ENCODE measurements around the gene ARHGDIB.

The ARHGDIB gene

DNA sequence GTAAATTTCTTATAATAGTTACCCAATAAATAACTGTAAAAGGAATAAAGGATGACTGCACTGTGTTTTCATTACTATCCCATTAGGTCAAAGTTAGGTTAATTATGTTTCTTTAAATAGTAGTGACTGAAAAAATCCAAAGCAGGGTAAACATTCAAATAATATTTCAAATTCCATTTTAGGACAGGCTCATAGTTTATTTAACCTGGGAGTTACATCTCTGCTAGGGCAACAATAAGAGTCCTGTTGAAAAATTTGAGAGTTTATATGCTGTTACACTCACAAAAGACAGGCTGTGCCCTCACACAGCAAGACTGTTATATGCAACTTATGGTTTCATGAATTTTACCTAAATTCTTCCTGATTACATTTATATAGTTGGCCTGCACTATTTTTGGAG is 31.1 kb downstream of the ARHGDIB start:
- DNase-seq = peak; percentile 69

DNA sequence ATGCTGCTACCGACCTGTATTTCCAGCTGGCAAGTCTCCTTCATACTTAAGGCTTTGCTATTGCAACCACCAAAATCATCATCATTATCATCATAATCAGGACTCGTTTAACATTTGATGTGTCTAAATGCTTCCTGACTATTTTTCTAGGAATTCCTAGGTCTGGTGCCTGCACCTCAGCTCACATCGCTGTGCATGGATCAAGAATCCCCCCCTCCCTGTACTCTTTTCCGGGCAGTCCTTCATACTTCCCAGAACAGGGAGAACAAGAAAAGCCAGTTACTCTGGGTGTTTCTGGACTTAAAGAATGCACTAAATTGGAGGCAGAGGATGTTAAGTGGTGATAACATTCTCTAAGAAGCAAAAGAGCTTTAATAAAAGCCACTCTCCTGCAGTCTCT is 32.5 kb downstream of the ARHGDIB start:
- peak; percentile 24 for DNase-seq

GRCh38 chr12:14927267-14927666 is 34.1 kb downstream of the ARHGDIB start:
- no peak for DNase-seq

DNA sequence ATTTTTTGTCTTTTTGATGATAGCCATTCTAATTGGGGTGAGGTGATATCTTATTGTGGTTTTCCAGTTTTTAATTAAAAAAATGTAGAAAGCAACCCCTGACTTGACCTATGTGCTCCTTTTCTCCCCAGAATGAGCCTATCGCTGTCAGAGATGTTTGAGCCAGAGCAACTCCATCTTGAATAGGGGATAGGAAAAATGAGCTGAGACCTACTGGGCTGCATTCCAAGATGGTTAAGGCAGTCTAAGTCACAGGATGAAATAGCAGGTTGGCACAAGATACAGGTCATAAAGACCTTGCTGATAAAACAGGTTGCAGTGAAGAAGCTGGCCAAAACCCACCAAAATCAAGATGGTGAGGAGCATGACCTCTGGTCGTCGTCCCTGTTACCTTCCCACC is 36.9 kb downstream of the ARHGDIB start:
- no peak for DNase-seq

DNA sequence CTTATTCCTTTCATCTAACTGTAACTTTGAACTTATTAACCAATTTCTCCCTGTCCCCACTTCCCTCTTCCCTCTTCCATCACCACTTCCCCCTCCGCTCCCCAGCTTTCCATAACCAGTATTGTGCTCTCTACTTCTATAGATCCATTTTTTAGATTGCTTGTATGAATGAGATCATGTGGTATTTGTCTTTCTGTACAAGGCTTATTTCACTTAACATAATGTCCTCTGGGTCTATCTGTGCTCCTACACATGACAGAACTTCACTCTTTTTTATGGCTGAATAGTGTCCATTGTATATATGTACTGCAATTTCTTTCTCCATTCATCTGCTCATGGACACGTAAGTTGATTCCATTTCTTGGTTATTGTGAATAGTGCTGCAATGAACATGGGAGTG is 37.5 kb downstream of the ARHGDIB start:
- no peak for DNase-seq

DNA sequence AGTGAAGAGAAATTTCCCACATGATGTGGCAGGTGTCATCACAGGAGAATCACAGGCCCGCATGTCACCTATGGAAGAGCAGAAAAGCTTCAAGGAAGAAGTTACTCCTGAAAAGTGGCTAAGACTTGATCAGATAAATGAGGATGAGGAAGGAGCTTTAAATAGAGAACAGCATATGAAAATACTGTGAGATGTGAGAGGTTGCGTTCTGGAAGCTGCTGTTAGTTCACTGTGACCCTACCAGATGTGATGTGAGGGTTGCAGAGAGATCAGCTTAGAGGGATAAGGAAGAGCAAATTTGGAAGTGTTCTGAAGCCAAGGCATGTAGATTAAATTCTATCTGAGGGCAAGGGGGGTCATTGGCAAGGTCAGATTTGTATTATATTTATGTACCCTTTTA is 40.2 kb downstream of the ARHGDIB start:
- no peak for DNase-seq

DNA sequence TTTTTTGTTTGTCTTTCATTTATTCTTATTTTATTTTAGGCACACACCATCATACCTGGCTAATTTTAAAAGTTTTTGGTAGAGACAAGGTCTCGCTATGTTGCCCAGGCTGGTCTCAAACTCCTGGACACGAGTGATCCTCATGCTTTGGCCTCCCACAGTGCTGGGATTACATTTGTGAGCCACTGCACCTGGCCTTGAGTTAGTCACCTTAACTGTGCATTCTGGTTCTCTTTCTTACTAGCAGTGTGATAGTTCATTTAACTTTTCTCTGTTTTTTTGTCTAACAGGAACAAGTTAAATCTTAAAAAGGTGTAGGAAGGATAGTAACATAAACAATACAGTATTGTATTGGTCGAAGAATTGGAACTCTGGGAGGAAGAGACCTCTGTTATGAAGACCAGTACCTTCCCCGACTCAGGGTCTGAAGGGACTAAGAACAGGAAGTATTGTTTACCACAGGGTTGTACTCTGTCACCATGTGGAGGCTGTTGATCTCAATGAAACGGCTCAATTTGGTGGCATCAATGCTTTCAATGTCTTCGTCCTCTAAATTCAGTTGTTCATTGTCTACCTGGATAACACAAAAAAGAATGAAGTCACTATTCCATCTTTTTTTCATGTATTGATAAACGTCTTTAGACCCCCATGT is 40.8 kb downstream of the ARHGDIB start:
- no peak for DNase-seq

- DNase-seq = no peak
Measured at GRCh38 chr12:14919455-14919854, 41.9 kb downstream of the ARHGDIB start.

GRCh38 chr12:14915736-14916135 is 45.7 kb downstream of the ARHGDIB start:
- DNase-seq = no peak

DNA sequence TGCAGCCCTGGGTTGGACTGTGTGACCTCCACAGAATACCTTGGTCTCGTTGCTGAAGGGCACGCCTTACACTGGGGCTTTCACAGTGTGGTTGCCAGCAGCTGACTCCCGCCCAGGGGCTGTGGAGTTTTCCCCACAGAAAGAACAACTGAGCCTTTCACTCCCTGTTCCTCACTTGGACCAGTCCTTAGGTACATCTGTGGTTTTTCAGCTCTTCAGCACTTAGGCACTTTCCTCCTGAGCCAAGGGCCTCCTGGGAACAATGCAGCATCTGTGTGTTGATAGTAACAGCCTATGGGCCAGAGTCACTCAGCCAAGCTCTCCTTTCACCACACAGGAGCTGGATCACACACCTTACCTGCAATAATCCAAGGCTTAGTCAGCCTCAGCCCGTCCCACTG is 48.0 kb downstream of the ARHGDIB start:
- no peak for DNase-seq

GRCh38 chr12:14911131-14911530 is 50.3 kb downstream of the ARHGDIB start:
- DNase-seq = no peak

DNA sequence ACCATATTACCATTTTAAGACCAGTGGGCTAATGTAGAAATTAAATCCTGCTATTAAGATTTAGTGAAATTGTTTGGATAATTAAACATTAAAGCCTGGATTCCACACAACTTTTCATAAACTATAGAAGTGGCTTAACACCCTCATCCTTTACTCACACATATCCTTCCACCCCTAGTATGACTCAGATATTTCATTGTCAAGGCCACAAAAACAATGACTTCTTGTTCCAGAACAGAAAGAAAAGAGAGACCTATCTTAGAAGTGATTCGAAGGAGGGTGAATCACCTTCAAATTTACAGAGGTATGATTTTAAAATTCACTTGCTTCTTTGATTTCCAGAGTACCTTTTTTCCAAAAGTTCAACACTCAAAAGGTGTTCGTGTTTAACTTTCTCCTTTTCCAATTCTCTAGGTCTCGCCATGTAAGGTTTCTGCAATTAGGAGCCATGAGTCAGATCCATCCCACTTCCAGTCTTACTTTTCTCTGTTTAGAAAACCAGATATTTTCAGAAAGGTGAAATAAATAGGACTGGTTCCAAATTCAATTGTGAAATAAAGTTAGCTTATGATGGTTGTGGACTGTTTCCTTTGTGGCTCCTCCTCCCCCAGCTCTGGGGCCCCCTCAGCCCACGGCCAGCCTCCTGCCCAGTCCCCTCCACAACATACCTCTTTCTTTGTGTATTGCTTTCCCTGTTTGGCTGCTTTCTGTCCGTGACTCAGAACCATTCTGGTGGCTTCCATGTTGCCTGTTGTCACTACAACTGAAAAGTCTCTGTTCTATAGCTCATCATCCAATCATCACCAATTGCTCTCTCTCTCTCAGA is 51.1 kb downstream of the ARHGDIB start:
- peak; percentile 28 for DNase-seq

GRCh38 chr12:14907953-14908352 is 53.4 kb downstream of the ARHGDIB start:
- no peak for DNase-seq

DNA sequence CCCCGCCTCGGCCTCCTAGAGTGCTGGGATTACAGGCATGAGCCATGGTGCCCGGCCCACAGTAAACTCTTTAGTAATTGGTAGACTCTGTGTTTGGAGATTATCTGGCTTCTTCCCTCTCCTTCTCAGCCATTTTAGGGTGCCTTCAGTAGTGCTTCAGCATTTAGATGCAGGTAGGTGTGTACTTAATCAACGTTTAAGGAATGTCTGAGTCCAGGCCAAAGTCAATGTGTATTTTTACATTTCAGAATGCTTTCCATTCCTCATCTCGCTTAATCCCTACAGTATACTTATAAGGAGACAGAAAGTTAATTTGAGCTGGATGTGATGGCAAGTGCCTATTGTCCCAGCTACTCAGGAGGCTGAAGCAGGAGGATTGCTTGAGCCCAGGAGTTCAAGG is 55.3 kb downstream of the ARHGDIB start:
- no peak for DNase-seq

DNA sequence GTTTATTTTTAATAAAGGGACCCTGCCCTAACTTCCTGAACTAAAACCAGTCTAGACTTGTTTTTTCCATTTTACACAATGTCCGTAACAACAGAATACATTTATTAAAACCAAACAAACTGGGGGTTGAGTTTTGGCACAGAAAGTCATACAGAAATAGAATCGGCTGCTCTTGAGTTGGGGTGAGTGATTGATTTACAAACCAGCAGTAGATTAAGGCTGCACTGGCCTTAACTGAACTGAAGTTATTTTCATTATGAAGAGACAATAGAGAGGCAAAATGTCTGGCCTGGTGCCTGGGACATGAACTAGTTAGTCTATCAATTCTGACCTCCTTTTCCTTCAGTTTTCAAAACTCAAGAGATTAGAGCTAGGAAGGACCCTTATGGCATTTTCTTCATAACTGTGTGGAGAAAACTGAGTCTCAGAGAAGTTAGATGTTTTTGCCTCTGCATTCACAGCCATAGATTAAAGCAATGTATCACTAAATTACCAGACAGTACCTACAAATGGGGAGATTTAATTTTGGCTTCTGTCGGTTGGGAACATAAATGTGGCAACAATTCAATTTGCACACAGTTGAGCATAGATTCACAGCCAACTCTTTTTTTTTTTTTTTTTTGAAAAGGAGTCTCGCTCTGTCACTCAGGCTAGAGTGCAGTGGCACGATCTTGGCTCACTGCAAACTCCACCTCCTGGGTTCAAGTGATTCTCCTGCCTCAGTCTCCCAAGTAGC is 56.0 kb downstream of the ARHGDIB start:
- no peak for DNase-seq

DNA sequence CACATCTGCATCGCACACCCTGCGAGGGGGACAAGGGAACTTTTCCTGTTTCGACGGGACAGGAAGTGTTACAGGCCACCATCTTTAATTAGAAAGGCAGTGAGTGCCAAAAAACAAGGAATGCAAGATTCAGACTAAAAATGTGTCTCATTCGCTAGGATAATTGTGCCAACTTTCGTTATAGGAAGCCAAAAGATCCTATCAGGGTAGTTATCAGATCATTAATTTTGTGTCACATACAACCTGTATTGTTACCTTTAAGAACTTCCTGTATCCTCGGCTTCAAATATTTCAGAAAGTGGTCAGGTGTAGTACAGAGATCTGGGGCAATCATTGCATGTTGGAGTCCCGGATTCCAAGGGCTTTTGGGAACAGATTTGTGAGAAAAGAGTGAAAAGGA is 56.5 kb downstream of the ARHGDIB start:
- DNase-seq = no peak

- no peak for DNase-seq
Measured at GRCh38 chr12:14903386-14904098, 57.9 kb downstream of the ARHGDIB start.

GRCh38 chr12:14902465-14902864 is 58.9 kb downstream of the ARHGDIB start:
- no peak for DNase-seq

DNA sequence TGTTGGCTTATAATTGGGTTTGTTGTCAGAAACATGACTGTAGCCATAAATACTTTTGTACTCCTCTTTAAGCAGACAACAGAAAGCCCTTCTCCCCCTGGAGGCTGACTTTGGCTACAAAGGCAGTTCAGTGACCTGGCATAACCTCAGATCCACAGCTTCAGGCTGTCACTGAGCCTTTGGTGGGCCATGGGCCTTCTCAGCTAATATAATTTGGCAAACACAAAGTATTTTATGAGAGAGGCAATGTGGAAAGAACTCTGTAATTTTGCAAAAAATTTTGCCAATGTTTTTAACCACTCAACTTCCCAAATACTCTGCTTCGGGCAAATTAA is 60.2 kb downstream of the ARHGDIB start:
- no peak for DNase-seq

- DNase-seq = no peak
Measured at GRCh38 chr12:14900521-14901227, 60.7 kb downstream of the ARHGDIB start.

- DNase-seq = peak; percentile 48
Measured at GRCh38 chr12:14896521-14897169, 64.8 kb downstream of the ARHGDIB start.
